Loucy (cell line): ENCODE results near the gene DDR2.

Source experiments
- CTCF ChIP-seq: fragments of 200-600 bp; sonication (generic); conservative IDR thresholded peaks from 2 replicates; pipeline ENCODE4 v1.5.1; 2014; ENCODE audit warnings: mild to moderate bottlenecking, antibody characterized with exemption, low read length
- EZH2phosphoT487 ChIP-seq: fragments of 200-600 bp; IDR thresholded peaks from 2 replicates; pipeline ENCODE4 v1.6.1; 2018; ENCODE audit warnings: antibody characterized with exemption, mild to moderate bottlenecking, moderate library complexity, borderline replicate concordance

GRCh38 chr1:162722036-162722435, 89.8 kb downstream of the DDR2 start:
- TF ChIP-seq CTCF, result no peak
- no peak for TF ChIP-seq EZH2phosphoT487
